ENCODE results near the gene FABP6. TPM values are rescaled to one million over a fixed set of nuclear protein-coding genes. Genes with fewer than 3 reads are reported as not detected.
A peak's percentile ranks its signal among the peaks of the same experiment; 100 is the strongest.

Gene FABP6
- total RNA-seq, 1 donor from 2014 or later: 0.85 TPM

DNA sequence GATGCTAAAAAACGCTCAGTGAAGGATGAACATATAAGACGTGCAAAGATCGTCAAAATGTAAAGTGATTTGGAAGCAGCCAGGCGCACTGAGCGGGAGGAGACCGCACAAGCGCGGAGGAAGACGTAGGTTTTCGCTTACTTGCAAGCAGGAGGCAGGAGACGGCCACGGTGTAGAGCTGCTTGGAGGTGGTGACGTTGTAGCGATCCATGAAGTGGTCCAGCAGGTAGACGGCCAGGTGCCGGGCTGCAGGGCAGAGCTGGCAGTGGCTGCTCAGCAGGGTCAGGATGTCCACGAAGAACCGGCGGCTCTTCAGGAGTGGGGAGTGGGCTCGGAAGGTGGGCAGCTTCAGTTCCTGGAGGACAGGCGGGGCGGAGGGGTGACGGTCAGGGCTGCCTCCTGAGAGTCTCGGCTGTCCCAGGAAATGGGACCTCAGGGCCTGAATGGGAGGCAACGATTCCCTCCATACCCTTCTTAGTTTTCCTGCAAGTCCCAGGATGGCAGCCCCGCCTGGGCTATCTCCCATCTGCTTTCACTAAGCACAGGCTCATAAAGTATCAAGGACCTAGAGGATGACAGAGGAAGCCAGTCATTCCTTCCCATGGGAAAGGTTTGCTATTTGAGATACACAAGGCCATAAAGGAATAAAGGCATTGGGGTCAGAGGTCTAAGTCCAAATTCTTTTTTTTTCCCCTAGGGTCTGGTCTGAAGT, 51.2 kb downstream of the FABP6 start:
- H3K27ac Mint-ChIP-seq: no peak overlapping the region
- no peaks in the 10 kb centered on the region for H3K27me3 Mint-ChIP-seq
- no peak for TF ChIP-seq CTCF (conservative IDR thresholded peaks at IDR 0.05)
- peaks cover 8% of the 10 kb centered on the region for H3K36me3 Mint-ChIP-seq
- no peak overlapping the region for H3K4me3 Mint-ChIP-seq
- no peak for DNase-seq (ENCODE audit: extremely low spot score, unreplicated experiment)
- H3K9me3 Mint-ChIP-seq: no peaks in the 10 kb centered on the region
- H3K4me1 Mint-ChIP-seq (ENCODE audit: unreplicated experiment): peaks cover 10% of the 10 kb centered on the region

DNA sequence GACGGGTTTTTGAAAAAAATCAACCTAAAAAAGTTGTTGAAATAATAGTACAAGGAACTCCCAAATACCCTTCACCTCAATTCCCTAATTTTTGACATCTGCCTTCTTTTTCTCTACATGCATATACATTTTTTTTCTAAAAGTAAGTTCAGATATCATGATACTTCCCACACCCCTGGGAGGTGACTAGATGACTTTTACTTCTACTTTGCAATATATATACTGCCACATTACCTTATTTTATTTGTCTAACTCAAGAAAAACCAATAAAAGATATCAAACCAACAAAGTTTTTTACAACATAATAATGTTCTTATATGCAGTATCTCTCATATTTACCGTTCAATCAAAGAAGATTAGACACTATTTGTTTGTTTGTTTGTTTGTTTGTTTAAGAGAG, 52.0 kb downstream of the FABP6 start:
- Mint-ChIP-seq H3K9me3 (no peaks in the 10 kb centered on the region), H3K4me3 (no peak overlapping the region), H3K27me3 (no peaks in the 10 kb centered on the region), H3K36me3 (peaks cover 8% of the 10 kb centered on the region), H3K4me1 (ENCODE audit: unreplicated experiment) (peaks cover 10% of the 10 kb centered on the region), H3K27ac (no peak overlapping the region)
- TF ChIP-seq CTCF (conservative IDR thresholded peaks at IDR 0.05): no peak
- DNase-seq (ENCODE audit: extremely low spot score, unreplicated experiment): no peak

GRCh38 chr5:160284291-160284873, 55.1 kb downstream of the FABP6 start:
- Mint-ChIP-seq H3K9me3 (no peaks in the 10 kb centered on the region), H3K27me3 (no peaks in the 10 kb centered on the region), H3K4me3 (no peak overlapping the region), H3K4me1 (ENCODE audit: unreplicated experiment) (peaks cover 19% of the 10 kb centered on the region), H3K36me3 (no peaks in the 10 kb centered on the region), H3K27ac (no peak overlapping the region)
- TF ChIP-seq CTCF (conservative IDR thresholded peaks at IDR 0.05): no peak
- DNase-seq (ENCODE audit: extremely low spot score, unreplicated experiment): no peak

DNA sequence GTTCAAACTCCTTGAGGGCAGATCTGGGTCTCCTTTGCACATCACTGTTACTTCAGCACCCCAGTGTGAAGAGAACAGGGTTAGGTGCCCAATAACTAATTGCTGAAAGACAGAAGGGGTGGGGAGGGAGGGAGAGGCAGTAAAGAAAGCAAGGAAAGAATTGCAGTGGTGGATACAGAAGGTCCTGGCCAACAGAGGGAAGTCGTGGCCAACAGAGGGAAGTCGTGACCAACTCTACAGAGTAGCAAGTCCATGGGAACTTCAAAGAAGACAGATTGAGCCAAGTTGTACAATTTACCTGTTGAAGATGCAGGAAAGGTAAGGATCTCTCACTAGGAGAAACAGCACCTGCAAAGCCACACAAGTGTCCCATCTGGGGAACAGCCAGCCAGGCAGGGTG, 56.0 kb downstream of the FABP6 start:
- no peaks in the 10 kb centered on the region for H3K36me3 Mint-ChIP-seq
- peaks cover 20% of the 10 kb centered on the region for H3K4me1 Mint-ChIP-seq (ENCODE audit: unreplicated experiment)
- no peak overlapping the region for H3K27ac Mint-ChIP-seq
- no peaks in the 10 kb centered on the region for H3K27me3 Mint-ChIP-seq
- DNase-seq (ENCODE audit: extremely low spot score, unreplicated experiment): no peak
- no peaks in the 10 kb centered on the region for H3K9me3 Mint-ChIP-seq
- TF ChIP-seq CTCF (conservative IDR thresholded peaks at IDR 0.05): no peak
- no peak overlapping the region for H3K4me3 Mint-ChIP-seq

DNA sequence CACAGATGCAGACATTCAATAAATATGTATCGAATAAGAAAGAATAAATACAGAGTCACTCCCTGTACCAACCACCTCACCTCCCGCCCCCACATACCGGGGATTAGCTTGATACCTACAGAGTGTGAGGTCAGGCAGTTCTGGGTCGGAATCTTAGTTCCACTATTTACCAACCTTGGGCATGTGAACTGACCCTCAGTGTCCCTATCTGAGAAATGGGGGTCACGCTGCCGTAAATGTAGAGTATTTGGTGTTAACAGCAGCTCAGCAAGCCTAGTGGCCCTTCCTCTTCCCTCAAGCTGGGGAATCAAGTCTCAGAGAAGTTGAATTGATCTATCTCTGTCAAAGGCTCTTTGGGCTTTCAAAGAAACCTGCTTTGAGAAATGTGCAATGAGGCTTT, 57.6 kb downstream of the FABP6 start:
- Mint-ChIP-seq H3K4me3 (no peak overlapping the region), H3K27ac (peak overlapping the region; percentile 79)
- no peak for TF ChIP-seq CTCF (conservative IDR thresholded peaks at IDR 0.05)

More for the DNA sequence above, 57.6 kb downstream of the FABP6 start:
- Mint-ChIP-seq H3K27me3 (no peaks in the 10 kb centered on the region), H3K4me1 (ENCODE audit: unreplicated experiment) (peaks cover 20% of the 10 kb centered on the region), H3K9me3 (no peaks in the 10 kb centered on the region), H3K36me3 (no peaks in the 10 kb centered on the region)
- DNase-seq (ENCODE audit: extremely low spot score, unreplicated experiment): no peak

Measured in type B pancreatic cell (in vitro differentiated cells).